Choroid plexus epithelial cell (primary cell): Measurements from ENCODE around the gene WDFY2.

Source experiments
- DNase-seq: peaks from one replicate; pipeline ENCODE4 v3.0.0-alpha.2; 2010; ENCODE audit warnings: low read depth
- H3K4me3 ChIP-seq: 2 replicates; pipeline ENCODE4 v1.5.1; 2011; ENCODE audit warnings: low read depth, mild to moderate bottlenecking, control low read depth, low read length, moderate library complexity
- CTCF ChIP-seq: conservative IDR thresholded peaks from 2 replicates; pipeline ENCODE4 v1.5.1; 2011; ENCODE audit warnings: low read depth, mild to moderate bottlenecking, control low read depth, inconsistent platforms, low read length, moderate library complexity

The WDFY2 gene

GRCh38 chr13:51794964-51795363 is 210.7 kb downstream of the WDFY2 start:
- DNase-seq: no peak
- no peak overlapping the region for H3K4me3 ChIP-seq
- TF ChIP-seq CTCF: no peak

- DNase-seq: no peak
- no peak for TF ChIP-seq CTCF
- H3K4me3 ChIP-seq: no peak overlapping the region
Measured at GRCh38 chr13:51795419-51795818, 211.2 kb downstream of the WDFY2 start.

- TF ChIP-seq CTCF: no peak
- no peak overlapping the region for H3K4me3 ChIP-seq
- no peak for DNase-seq
Measured at GRCh38 chr13:51796546-51796945, 212.3 kb downstream of the WDFY2 start.

- DNase-seq: peak; percentile 80
- TF ChIP-seq CTCF: peak; percentile 72
- H3K4me3 ChIP-seq: no peak overlapping the region
Measured at GRCh38 chr13:51797664-51798488, 213.6 kb downstream of the WDFY2 start.

GRCh38 chr13:51799261-51799660 is 215.0 kb downstream of the WDFY2 start:
- DNase-seq: no peak

GRCh38 chr13:51800486-51800885 is 216.2 kb downstream of the WDFY2 start:
- no peak for TF ChIP-seq CTCF
- DNase-seq: no peak
- H3K4me3 ChIP-seq: no peak overlapping the region

More at GRCh38 chr13:51799261-51799660, 215.0 kb downstream of the WDFY2 start:
- TF ChIP-seq CTCF: no peak
- H3K4me3 ChIP-seq: no peak overlapping the region

- DNase-seq: no peak
- H3K4me3 ChIP-seq: no peak overlapping the region
- no peak for TF ChIP-seq CTCF
Measured at GRCh38 chr13:51801631-51802099, 217.4 kb downstream of the WDFY2 start.
